ENCODE measurements around the gene CEP128. TPM values are rescaled to one million over a fixed set of nuclear protein-coding genes. Genes with fewer than 3 reads are reported as not detected.

CEP128 gene
- total RNA-seq, 1 donor from 2014 or later = 6.1 TPM

DNA sequence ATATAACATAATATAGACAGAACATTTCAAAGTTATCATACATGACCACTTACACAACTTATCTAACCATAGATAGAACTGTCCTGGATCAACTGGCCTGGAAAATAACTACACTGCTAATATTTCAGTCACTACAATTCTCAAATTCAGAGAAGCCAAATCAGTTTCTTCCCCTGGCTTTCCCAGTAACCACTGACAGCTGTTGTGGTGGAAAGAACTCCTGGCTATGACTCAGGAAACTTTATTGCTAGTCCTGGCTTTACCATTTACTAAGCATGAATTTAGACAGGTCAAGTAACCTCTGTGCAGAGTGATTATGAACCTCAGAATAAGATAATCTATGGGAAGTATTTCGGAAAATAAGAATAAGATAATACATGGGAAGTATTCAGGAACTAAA lies 485.3 kb downstream of the CEP128 start:
- no peak overlapping the region for H3K27ac ChIP-seq
- H3K4me3 ChIP-seq = no peak overlapping the region
- H3K27me3 ChIP-seq = no peaks in the 10 kb centered on the region
- H3K36me3 ChIP-seq = no peaks in the 10 kb centered on the region
- no peaks in the 10 kb centered on the region for H3K4me1 ChIP-seq
- ATAC-seq (no peak), DNase-seq (no peak)
- intact Hi-C loops (cut with DNase I) = no loop called here
- H3K9me3 ChIP-seq = no peaks in the 10 kb centered on the region
- TF ChIP-seq, protein P1, sequence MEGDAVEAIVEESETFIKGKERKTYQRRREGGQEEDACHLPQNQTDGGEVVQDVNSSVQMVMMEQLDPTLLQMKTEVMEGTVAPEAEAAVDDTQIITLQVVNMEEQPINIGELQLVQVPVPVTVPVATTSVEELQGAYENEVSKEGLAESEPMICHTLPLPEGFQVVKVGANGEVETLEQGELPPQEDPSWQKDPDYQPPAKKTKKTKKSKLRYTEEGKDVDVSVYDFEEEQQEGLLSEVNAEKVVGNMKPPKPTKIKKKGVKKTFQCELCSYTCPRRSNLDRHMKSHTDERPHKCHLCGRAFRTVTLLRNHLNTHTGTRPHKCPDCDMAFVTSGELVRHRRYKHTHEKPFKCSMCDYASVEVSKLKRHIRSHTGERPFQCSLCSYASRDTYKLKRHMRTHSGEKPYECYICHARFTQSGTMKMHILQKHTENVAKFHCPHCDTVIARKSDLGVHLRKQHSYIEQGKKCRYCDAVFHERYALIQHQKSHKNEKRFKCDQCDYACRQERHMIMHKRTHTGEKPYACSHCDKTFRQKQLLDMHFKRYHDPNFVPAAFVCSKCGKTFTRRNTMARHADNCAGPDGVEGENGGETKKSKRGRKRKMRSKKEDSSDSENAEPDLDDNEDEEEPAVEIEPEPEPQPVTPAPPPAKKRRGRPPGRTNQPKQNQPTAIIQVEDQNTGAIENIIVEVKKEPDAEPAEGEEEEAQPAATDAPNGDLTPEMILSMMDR (IDR thresholded peaks at IDR 0.05) = no peak

DNA sequence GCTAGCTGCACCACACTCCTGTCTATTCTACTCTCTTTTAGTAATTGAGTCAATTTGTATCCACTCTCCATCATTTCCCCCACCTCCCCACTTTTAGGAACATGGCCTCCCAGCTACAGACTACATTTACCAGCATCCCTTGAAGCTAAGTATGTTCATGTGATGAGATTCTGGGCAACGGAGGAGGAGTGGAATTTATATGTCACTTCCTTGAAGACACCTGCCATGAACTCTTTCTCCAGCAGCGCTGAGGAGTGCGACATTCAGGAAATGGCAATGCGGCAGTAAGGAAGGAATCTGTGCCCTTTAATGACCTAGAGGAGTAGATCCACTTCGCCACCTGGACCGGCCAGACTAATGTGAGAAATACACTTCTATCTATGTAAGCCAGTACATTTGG lies 486.5 kb downstream of the CEP128 start:
- TF ChIP-seq, protein P1 (IDR thresholded peaks at IDR 0.05) = no peak
- no peaks in the 10 kb centered on the region for H3K27me3 ChIP-seq

DNA sequence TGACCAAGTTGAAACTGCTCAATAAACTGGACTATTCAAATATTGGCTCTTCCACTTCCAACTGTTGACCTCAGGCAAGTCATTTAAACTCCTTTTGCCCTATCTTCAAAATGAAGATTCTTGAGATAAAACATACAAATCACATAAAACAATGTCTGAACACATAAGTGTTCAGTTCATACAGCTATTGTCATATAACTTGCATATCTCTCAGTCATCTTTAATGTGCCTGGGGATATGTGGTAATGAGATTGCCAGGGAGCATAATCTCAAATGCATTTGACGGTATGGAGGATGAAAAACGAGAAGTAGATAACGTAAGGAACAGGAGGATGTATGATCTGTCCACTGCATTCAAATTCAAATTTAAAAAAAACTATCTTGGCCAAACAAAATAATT lies 493.3 kb downstream of the CEP128 start:
- no peaks in the 10 kb centered on the region for H3K4me1 ChIP-seq
- ATAC-seq (no peak), DNase-seq (no peak)
- H3K4me3 ChIP-seq = no peak overlapping the region
- intact Hi-C loops (cut with DNase I) = no loop called here
- H3K27me3 ChIP-seq = no peaks in the 10 kb centered on the region
- TF ChIP-seq, protein P1 (IDR thresholded peaks at IDR 0.05) = no peak
- H3K36me3 ChIP-seq = no peaks in the 10 kb centered on the region
- H3K9me3 ChIP-seq = no peaks in the 10 kb centered on the region
- H3K27ac ChIP-seq = no peak overlapping the region

More for the DNA sequence above, 486.5 kb downstream of the CEP128 start:
- Histone ChIP-seq H3K36me3 (no peaks in the 10 kb centered on the region), H3K27ac (no peak overlapping the region), H3K4me1 (no peaks in the 10 kb centered on the region), H3K9me3 (no peaks in the 10 kb centered on the region), H3K4me3 (no peak overlapping the region)
- no peak for ATAC-seq
- intact Hi-C loops (cut with DNase I) = no loop called here
- DNase-seq = no peak

DNA sequence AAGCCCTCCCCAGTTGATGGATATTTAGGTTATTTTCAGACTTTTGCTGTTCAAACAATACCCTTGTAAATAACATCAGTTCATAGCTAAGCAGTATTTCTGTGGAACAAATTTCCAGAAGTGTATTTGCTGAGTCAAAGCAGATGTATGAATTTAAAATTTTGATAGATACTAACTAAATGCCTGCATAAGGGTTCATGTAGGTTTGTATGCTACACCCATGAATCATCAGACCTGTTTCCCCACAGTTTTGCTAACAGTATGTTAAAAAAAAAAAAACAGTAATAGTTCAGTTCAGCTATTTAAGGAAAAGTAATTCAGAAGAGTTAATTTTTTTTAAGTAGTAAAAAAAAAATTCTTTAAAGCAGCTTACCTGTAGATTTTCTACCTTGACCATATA lies 494.1 kb downstream of the CEP128 start:
- ATAC-seq = no peak
- H3K36me3 ChIP-seq = no peaks in the 10 kb centered on the region
- intact Hi-C loops (cut with DNase I) = no loop called here
- no peaks in the 10 kb centered on the region for H3K4me1 ChIP-seq
- H3K27me3 ChIP-seq = no peaks in the 10 kb centered on the region
- H3K9me3 ChIP-seq = no peaks in the 10 kb centered on the region
- no peak overlapping the region for H3K4me3 ChIP-seq
- no peak overlapping the region for H3K27ac ChIP-seq
- TF ChIP-seq, protein P1 (IDR thresholded peaks at IDR 0.05) = no peak
- no peak for DNase-seq

Other genes starting within 250 kb of the CEP128 start
- gene TSHR, start 13.9 kb upstream of the CEP128 start, total RNA-seq = not detected

Data from upper lobe of right lung (tissue), 1 donor.